Spleen (tissue), 11 donors: Measurements from ENCODE around the gene NHERF1. TPM values are rescaled to one million over a fixed set of nuclear protein-coding genes. Genes with fewer than 3 reads are reported as not detected.

Source experiments
- DNase-seq: peaks from one replicate; pipeline ENCODE4 v3.0.0-alpha.2; 2020
- H3K27ac ChIP-seq, 8 donors: fragments of 200-600 bp; sonication (generic) in 7 of 8; 1 replicate in 4 of 8; 2 replicates in 4 of 8; pipeline versions ENCODE4 v1.5.0 to v1.8.0; 2016 to 2021; ENCODE audit warnings: inconsistent platforms in 4 of 8, mild to moderate bottlenecking in 4 of 8, moderate library complexity in 1 of 8
- H3K27me3 ChIP-seq, 7 donors: fragments of 200-600 bp; sonication (generic) in 6 of 7; replicated peaks in 1 of 7; 1 replicate in 4 of 7; 2 replicates in 3 of 7; pipeline versions ENCODE4 v1.5.0 to v1.8.0; 2016 to 2021; ENCODE audit warnings: inconsistent platforms in 3 of 7, mild to moderate bottlenecking in 1 of 7
- H3K36me3 ChIP-seq, 6 donors: fragments of 200-600 bp; sonication (generic) in 5 of 6; 1 replicate in 4 of 6; 2 replicates in 2 of 6; pipeline versions ENCODE4 v1.5.0 to v1.8.0; 2016 to 2021; ENCODE audit warnings: inconsistent platforms in 2 of 6
- H3K4me1 ChIP-seq, 6 donors: fragments of 200-600 bp; sonication (generic) in 5 of 6; 1 replicate in 3 of 6; 2 replicates in 3 of 6; pipeline versions ENCODE4 v1.5.0 to v1.8.0; 2016 to 2021; ENCODE audit warnings: inconsistent platforms in 3 of 6
- H3K4me3 ChIP-seq, 8 donors: fragments of 200-600 bp; sonication (generic) in 7 of 8; 1 replicate in 4 of 8; 2 replicates in 4 of 8; pipeline versions ENCODE4 v1.5.0 to v1.8.0; 2016 to 2021; ENCODE audit warnings: inconsistent platforms in 4 of 8, mild to moderate bottlenecking in 4 of 8, moderate library complexity in 2 of 8
- H3K9me3 ChIP-seq, 8 donors: fragments of 200-600 bp; sonication (generic) in 7 of 8; 1 replicate in 4 of 8; 2 replicates in 4 of 8; pipeline versions ENCODE4 v1.5.0 to v1.8.0; 2016 to 2021; ENCODE audit warnings: inconsistent platforms in 4 of 8
- CTCF ChIP-seq, 11 experiments: fragments of 200-600 bp in 7 of 11; fragments of 450-650 bp in 4 of 11; sonication (generic) in 4 of 11; IDR thresholded peaks in 8 of 11; conservative IDR thresholded peaks in 3 of 11; 1 replicate in 7 of 11; 2 replicates in 4 of 11; pipeline versions ENCODE4 v1.4.0 to v1.8.0; 2016 to 2021; ENCODE audit warnings: antibody characterized with exemption in 11 of 11, inconsistent platforms in 4 of 11, mild to moderate bottlenecking in 1 of 11
- POLR2A ChIP-seq, 3 donors: fragments of 450-650 bp; IDR thresholded peaks; one replicate each; pipeline ENCODE4 v1.5.1; 2017; ENCODE audit warnings: antibody characterized with exemption in 3 of 3, mild to moderate bottlenecking in 1 of 3
- POLR2AphosphoS5 ChIP-seq, 3 donors: sonication (generic); formaldehyde crosslinking; IDR thresholded peaks; one replicate each; pipeline ENCODE4 v1.5.1; 2017; ENCODE audit warnings: antibody characterized with exemption in 3 of 3
- WGBS, 5 donors: extraction: QIAGEN DNeasy Blood & Tissue Kit in 3 of 5; methylation state at CpG; one replicate each; pipeline versions ENCODE4 v1.1.5 to v1.1.7; 2013 to 2018; 5-methylcytosine and 5-hydroxymethylcytosine counted together
- intact Hi-C: fragments of 100-400 bp; cut with DNase I; formaldehyde crosslinking; loops from one replicate; pipeline ENCODE4 v1.15.0; 2023; ENCODE audit warnings: low total_unique reads
- polyA plus RNA-seq, 3 donors: library from polyadenylated mRNA; stranded (reverse); fragments of 200-250 nt; gene quantifications; one replicate each; pipeline ENCODE4 v1.2.1, GENCODE V29; 2013
- total RNA-seq, 7 donors: library from RNA; depleted of rRNA in 3 of 7; stranded (reverse); fragments of >200 nt in 3 of 7; fragmentation: NEBNext Ultra II Directional in 4 of 7; extraction: Animal tissue kit (Norgen Biotek cat#: 25700) in 4 of 7; gene quantifications; one replicate each; pipeline versions ENCODE4 v1.1.0 to v1.2.1, GENCODE V29; 2016 to 2021
- donor health status: healthy with polysubstance abuse.
- donor health status: DM: no; HTN: no; CAD: no; lungs with moderate emphysema.
- donor health status: DM: no; HTN: no; CAD: no.
- donor health status: Bipolar disorder and iron deficiency.
- donor health status: healthy.
- donor health status: DM: no; HTN: no; CAD: no.
- donor health status: DM: yes; HTN: yes; CAD: no.

Gene NHERF1
- total and polyA plus RNA-seq, 10 donors, result 28.7 to 85.6 (median 52.0) TPM

- intact Hi-C loops, result no loop called here
- peak overlapping the region; percentile 29 to 79 (median 54) for H3K27ac ChIP-seq
- 6 to 54% (median 42%) methylated on average over 2 of the region's 2 CpGs for WGBS, 5 donors
- peak overlapping the region in 5 of 8 donors; percentile 0 to 56 (median 10) for H3K4me3 ChIP-seq
- TF ChIP-seq POLR2A (IDR thresholded peaks at IDR 0.05) (no peak), POLR2AphosphoS5 (IDR thresholded peaks at IDR 0.05) (peak in 1 of 3 donors; percentile 12), CTCF (IDR thresholded peaks at IDR 0.05 in 8 of 11, conservative IDR thresholded peaks at IDR 0.05 in 3 of 11) (no peak)
- peaks cover 0 to 43% (median 8%) of the 10 kb centered on the region in 6 donors for H3K36me3 ChIP-seq
- no peaks in the 10 kb centered on the region for H3K27me3 ChIP-seq
- no peak for DNase-seq
- no peaks in the 10 kb centered on the region for H3K9me3 ChIP-seq
- H3K4me1 ChIP-seq, result peaks cover 44 to 100% (median 81%) of the 10 kb centered on the region in 6 donors
Observed at GRCh38 chr17:74758848-74759168, 10.4 kb downstream of the NHERF1 start.

- Histone ChIP-seq H3K36me3 (peaks cover 0 to 48% (median 13%) of the 10 kb centered on the region in 6 donors), H3K4me1 (peaks cover 44 to 100% (median 78%) of the 10 kb centered on the region in 6 donors), H3K9me3 (no peaks in the 10 kb centered on the region), H3K27ac (peak overlapping the region in 6 of 8 donors; percentile 29 to 79 (median 62)), H3K27me3 (no peaks in the 10 kb centered on the region), H3K4me3 (peak overlapping the region in 5 of 8 donors; percentile 5 to 56 (median 10))
- peak; percentile 89 for DNase-seq
- intact Hi-C loops, result no loop called here
- TF ChIP-seq POLR2AphosphoS5 (IDR thresholded peaks at IDR 0.05) (peak; percentile 46 to 75 (median 60)), CTCF (IDR thresholded peaks at IDR 0.05 in 8 of 11, conservative IDR thresholded peaks at IDR 0.05 in 3 of 11) (peak in 4 of 11 experiments; percentile 17 to 44 (median 21)), POLR2A (IDR thresholded peaks at IDR 0.05) (no peak)
- 9 to 40% (median 30%) methylated on average over 4 to 9 of the region's 9 CpGs for WGBS, 5 donors
Observed at GRCh38 chr17:74759243-74759801, 10.9 kb downstream of the NHERF1 start.

- no peaks in the 10 kb centered on the region for H3K27me3 ChIP-seq
- peak overlapping the region in 3 of 8 donors; percentile 8 to 56 (median 10) for H3K4me3 ChIP-seq
- peaks cover 41 to 98% (median 72%) of the 10 kb centered on the region in 6 donors for H3K4me1 ChIP-seq
- TF ChIP-seq POLR2A (IDR thresholded peaks at IDR 0.05) (no peak), POLR2AphosphoS5 (IDR thresholded peaks at IDR 0.05) (no peak), CTCF (IDR thresholded peaks at IDR 0.05 in 8 of 11, conservative IDR thresholded peaks at IDR 0.05 in 3 of 11) (no peak)
- 59 to 79% (median 66%) methylated on average over 8 to 10 of the region's 10 CpGs for WGBS, 5 donors
- H3K36me3 ChIP-seq, result peaks cover 0 to 49% (median 18%) of the 10 kb centered on the region in 6 donors
- H3K27ac ChIP-seq, result peak overlapping the region in 4 of 8 donors; percentile 15 to 79 (median 72)
- no peak for DNase-seq
- intact Hi-C loops, result no loop called here
- no peaks in the 10 kb centered on the region for H3K9me3 ChIP-seq
Observed at GRCh38 chr17:74759941-74760340, 11.5 kb downstream of the NHERF1 start.

GRCh38 chr17:74760404-74761105 is 12.1 kb downstream of the NHERF1 start:
- Histone ChIP-seq H3K9me3 (no peaks in the 10 kb centered on the region), H3K4me1 (peaks cover 39 to 92% (median 66%) of the 10 kb centered on the region in 6 donors), H3K4me3 (no peak overlapping the region), H3K36me3 (peaks cover 0 to 49% (median 25%) of the 10 kb centered on the region in 6 donors), H3K27me3 (no peaks in the 10 kb centered on the region), H3K27ac (peak overlapping the region in 5 of 8 donors; percentile 15 to 79 (median 67))
- TF ChIP-seq POLR2AphosphoS5 (IDR thresholded peaks at IDR 0.05) (no peak), CTCF (IDR thresholded peaks at IDR 0.05 in 8 of 11, conservative IDR thresholded peaks at IDR 0.05 in 3 of 11) (no peak), POLR2A (IDR thresholded peaks at IDR 0.05) (no peak)
- no peak for DNase-seq
- intact Hi-C loops, result no loop called here
- 54 to 66% (median 60%) methylated on average over 5 to 7 of the region's 7 CpGs for WGBS, 5 donors
